Measurements from ENCODE around the gene TEKTIP1.
A peak's percentile ranks its signal among the peaks of the same experiment; 100 is the strongest.
"Not testable (repeated sequence)": the region's sequence is repeated elsewhere in the genome, so short reads cannot be mapped to it uniquely, and the experiment has no call there.

The TEKTIP1 gene

GRCh38 chr19:3503036-3503572 lies 35.9 kb upstream of the TEKTIP1 start:
- TF ChIP-seq CTCF (IDR thresholded peaks at IDR 0.05; ENCODE audit: low read depth, low read length) = no peak
- DNase-seq (ENCODE audit: extremely low read depth, low read depth) = no peak

- no peak for TF ChIP-seq CTCF (IDR thresholded peaks at IDR 0.05; ENCODE audit: low read depth, low read length)
- no peak for DNase-seq (ENCODE audit: extremely low read depth, low read depth)
Measured at GRCh38 chr19:3504735-3505134, 34.2 kb upstream of the TEKTIP1 start.

- DNase-seq (ENCODE audit: extremely low read depth, low read depth) = peak; percentile 97
- TF ChIP-seq CTCF (IDR thresholded peaks at IDR 0.05; ENCODE audit: low read depth, low read length) = peak; percentile 11; the same call in 1 of the 2 replicates
Measured at GRCh38 chr19:3505598-3506383, 33.2 kb upstream of the TEKTIP1 start, which contains the start of gene FZR1. TSS of gene FZR1 (plus strand) at chr19:3506311. CDS start at chr19:3522990, 16,679 bp downstream.

GRCh38 chr19:3506384-3507340 lies 32.3 kb upstream of the TEKTIP1 start:
- no peak for TF ChIP-seq CTCF (IDR thresholded peaks at IDR 0.05; ENCODE audit: low read depth, low read length)
- DNase-seq (ENCODE audit: extremely low read depth, low read depth) = no peak

- no peak for DNase-seq (ENCODE audit: extremely low read depth, low read depth)
- TF ChIP-seq CTCF (IDR thresholded peaks at IDR 0.05; ENCODE audit: low read depth, low read length) = no peak
Measured at GRCh38 chr19:3507371-3508120, 31.4 kb upstream of the TEKTIP1 start.

- DNase-seq (ENCODE audit: extremely low read depth, low read depth) = not testable (repeated sequence)
Measured at GRCh38 chr19:3508121-3508661, 30.8 kb upstream of the TEKTIP1 start.

Measured in AG09319 (cell line).